ENCODE measurements around the gene ZNF526.

ZNF526 gene

DNA sequence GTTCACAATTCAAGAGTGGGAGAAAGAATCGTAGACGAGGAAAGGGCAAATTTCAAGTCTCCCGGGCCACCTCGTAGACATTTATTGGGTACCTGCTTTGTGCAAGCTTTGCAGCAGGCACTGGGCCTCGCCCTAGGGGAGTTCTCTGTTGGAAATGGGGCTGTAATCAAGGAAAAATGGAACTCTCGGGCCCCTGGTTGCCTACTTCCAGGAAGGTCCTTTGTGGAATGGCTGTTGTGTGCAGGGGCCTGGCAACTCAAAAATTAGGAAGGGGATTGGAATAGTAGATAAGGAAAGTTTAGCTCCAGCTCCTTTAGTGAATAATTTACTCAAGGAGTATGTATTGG is 612 bp downstream of the ZNF526 start:
- Histone ChIP-seq H3K4me1 (ENCODE audit: control insufficient read depth in 1 of 2, insufficient read depth in 1 of 2, low read depth in 1 of 2, low read length in 1 of 2) (peaks cover 40 to 43% of the 10 kb centered on the region in 2 experiments), H3K36me3 (peaks cover 24% of the 10 kb centered on the region), H3K27ac (peak overlapping the region; percentile 97), H3K9me3 (no peaks in the 10 kb centered on the region), H3K27me3 (no peaks in the 10 kb centered on the region), H3K4me3 (ENCODE audit: low read depth in 1 of 2, low read length in 1 of 2) (peak overlapping the region; percentile 68 to 91)
- TF ChIP-seq, protein P1, sequence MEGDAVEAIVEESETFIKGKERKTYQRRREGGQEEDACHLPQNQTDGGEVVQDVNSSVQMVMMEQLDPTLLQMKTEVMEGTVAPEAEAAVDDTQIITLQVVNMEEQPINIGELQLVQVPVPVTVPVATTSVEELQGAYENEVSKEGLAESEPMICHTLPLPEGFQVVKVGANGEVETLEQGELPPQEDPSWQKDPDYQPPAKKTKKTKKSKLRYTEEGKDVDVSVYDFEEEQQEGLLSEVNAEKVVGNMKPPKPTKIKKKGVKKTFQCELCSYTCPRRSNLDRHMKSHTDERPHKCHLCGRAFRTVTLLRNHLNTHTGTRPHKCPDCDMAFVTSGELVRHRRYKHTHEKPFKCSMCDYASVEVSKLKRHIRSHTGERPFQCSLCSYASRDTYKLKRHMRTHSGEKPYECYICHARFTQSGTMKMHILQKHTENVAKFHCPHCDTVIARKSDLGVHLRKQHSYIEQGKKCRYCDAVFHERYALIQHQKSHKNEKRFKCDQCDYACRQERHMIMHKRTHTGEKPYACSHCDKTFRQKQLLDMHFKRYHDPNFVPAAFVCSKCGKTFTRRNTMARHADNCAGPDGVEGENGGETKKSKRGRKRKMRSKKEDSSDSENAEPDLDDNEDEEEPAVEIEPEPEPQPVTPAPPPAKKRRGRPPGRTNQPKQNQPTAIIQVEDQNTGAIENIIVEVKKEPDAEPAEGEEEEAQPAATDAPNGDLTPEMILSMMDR (IDR thresholded peaks at IDR 0.05), result no peak

GRCh38 chr19:42224940-42225717 is 5.0 kb downstream of the ZNF526 start:
- H3K9me3 ChIP-seq, result no peaks in the 10 kb centered on the region
- H3K27ac ChIP-seq, result no peak overlapping the region
- H3K27me3 ChIP-seq, result no peaks in the 10 kb centered on the region
- H3K4me1 ChIP-seq (ENCODE audit: control insufficient read depth in 1 of 2, insufficient read depth in 1 of 2, low read depth in 1 of 2, low read length in 1 of 2), result peaks cover 9 to 12% of the 10 kb centered on the region in 2 experiments
- H3K4me3 ChIP-seq (ENCODE audit: low read depth in 1 of 2, low read length in 1 of 2), result no peak overlapping the region
- H3K36me3 ChIP-seq, result peaks cover 46% of the 10 kb centered on the region
- TF ChIP-seq, protein P1 (IDR thresholded peaks at IDR 0.05), result no peak

DNA sequence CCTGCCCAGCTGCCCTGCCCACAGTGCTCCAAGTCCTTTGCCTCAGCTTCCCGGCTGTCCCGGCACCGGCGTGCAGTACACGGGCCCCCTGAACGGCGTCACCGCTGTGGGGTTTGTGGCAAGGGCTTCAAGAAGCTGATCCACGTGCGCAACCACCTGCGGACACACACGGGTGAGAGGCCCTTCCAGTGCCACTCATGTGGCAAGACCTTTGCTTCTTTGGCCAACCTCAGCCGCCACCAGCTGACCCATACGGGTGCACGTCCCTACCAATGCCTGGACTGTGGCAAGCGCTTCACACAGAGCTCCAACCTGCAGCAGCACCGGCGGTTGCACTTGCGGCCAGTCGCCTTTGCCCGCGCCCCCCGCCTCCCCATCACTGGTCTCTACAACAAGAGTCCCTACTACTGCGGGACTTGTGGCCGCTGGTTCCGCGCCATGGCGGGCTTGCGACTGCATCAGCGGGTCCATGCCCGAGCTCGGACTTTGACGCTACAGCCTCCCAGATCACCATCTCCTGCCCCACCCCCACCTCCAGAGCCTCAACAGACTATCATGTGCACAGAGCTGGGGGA is 5.7 kb downstream of the ZNF526 start:
- TF ChIP-seq, protein P1 (IDR thresholded peaks at IDR 0.05), result no peak
- H3K4me1 ChIP-seq (ENCODE audit: control insufficient read depth in 1 of 2, insufficient read depth in 1 of 2, low read depth in 1 of 2, low read length in 1 of 2), result peaks cover 3 to 6% of the 10 kb centered on the region in 2 experiments
- H3K4me3 ChIP-seq (ENCODE audit: low read depth in 1 of 2, low read length in 1 of 2), result no peak overlapping the region
- H3K9me3 ChIP-seq, result no peaks in the 10 kb centered on the region
- H3K27me3 ChIP-seq, result no peaks in the 10 kb centered on the region
- peaks cover 52% of the 10 kb centered on the region for H3K36me3 ChIP-seq
- H3K27ac ChIP-seq, result no peak overlapping the region

DNA sequence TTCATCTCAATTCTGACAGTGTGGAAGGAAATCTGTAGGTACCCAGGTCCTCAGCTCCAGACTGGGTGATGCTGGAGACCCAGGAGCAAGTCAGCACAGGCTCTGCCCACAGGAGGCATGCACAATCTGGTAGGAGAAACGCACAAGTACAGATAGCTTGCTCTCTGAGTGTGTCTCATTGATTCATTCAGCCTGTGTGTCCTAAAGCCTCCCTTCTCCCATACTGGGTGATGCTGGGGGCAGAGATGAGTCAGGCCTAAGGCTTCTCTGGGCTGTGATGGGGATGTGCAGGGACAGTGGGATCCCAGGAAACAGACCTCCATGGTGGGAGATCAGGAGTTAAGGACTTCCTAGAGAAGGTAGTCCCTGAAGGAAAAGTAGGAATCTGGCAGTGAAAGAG is 6.8 kb downstream of the ZNF526 start:
- Histone ChIP-seq H3K36me3 (peaks cover 63% of the 10 kb centered on the region), H3K27ac (no peak overlapping the region), H3K4me1 (ENCODE audit: control insufficient read depth in 1 of 2, insufficient read depth in 1 of 2, low read depth in 1 of 2, low read length in 1 of 2) (no peaks in the 10 kb centered on the region), H3K9me3 (no peaks in the 10 kb centered on the region), H3K4me3 (ENCODE audit: low read depth in 1 of 2, low read length in 1 of 2) (no peak overlapping the region), H3K27me3 (no peaks in the 10 kb centered on the region)
- TF ChIP-seq, protein P1 (IDR thresholded peaks at IDR 0.05), result no peak

DNA sequence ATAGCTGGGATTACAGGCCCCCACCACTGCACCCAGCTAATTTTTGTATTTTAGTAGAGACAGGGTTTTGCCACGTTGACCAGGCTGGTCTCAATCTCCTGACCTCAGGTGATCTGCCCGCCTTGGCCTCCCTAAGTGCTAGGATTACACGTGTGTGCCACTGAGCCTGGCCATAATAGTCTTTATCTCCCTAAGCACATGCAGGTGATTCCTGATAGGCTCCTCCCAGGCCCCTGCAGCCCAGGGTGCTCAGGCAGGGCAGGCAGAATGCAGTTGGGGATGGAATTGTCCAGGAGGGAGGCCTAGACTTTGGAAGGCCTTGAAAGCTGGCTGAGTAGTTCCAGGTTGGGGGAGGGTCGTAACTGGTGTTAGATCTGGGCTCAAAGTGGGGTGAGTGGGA is 8.5 kb downstream of the ZNF526 start:
- TF ChIP-seq, protein P1 (IDR thresholded peaks at IDR 0.05), result no peak
- no peaks in the 10 kb centered on the region for H3K4me1 ChIP-seq (ENCODE audit: control insufficient read depth in 1 of 2, insufficient read depth in 1 of 2, low read depth in 1 of 2, low read length in 1 of 2)
- H3K27ac ChIP-seq, result no peak overlapping the region
- no peaks in the 10 kb centered on the region for H3K9me3 ChIP-seq
- H3K4me3 ChIP-seq (ENCODE audit: low read depth in 1 of 2, low read length in 1 of 2), result no peak overlapping the region
- H3K27me3 ChIP-seq, result no peaks in the 10 kb centered on the region
- H3K36me3 ChIP-seq, result peaks cover 81% of the 10 kb centered on the region
